A204.1 (cell line): ENCODE measurements around the gene ACTBL2.
"Not testable (repeated sequence)": the region's sequence is repeated elsewhere in the genome, so short reads cannot be mapped to it uniquely, and the experiment has no call there.

Experiments used
- FAIRE-seq: peaks from 2 replicates; lab custom pipeline; 2012; peaks lifted over from hg19 to GRCh38; lab: Jason Lieb, UNC

Gene ACTBL2

GRCh38 chr5:57482671-57483106, at the start of gene ACTBL2:
Gene ACTBL2, minus strand, starts transcription at chr5:57482811. Its CDS starts 104 bp downstream, at chr5:57482707.
- FAIRE-seq: no peak

DNA sequence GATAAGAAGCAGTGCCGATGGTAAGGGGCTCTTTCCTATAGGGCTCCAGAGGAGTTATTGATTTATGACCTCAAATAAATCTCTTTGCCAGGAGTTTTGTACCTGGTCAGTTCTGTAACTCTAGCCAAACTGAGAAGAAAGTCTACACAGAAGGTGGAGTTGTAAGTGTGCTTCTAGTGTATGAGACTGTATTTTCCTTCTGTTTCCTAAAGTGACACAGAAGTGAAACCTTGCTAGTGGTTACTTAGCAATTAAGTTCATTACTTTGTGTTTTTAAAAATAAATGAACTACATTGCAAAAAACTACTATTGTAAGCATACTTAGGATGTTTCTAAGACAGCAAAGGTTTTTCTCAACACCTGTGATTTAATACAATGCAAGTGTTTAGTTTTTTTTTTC, 48.7 kb upstream of the ACTBL2 start:
- FAIRE-seq: no peak

DNA sequence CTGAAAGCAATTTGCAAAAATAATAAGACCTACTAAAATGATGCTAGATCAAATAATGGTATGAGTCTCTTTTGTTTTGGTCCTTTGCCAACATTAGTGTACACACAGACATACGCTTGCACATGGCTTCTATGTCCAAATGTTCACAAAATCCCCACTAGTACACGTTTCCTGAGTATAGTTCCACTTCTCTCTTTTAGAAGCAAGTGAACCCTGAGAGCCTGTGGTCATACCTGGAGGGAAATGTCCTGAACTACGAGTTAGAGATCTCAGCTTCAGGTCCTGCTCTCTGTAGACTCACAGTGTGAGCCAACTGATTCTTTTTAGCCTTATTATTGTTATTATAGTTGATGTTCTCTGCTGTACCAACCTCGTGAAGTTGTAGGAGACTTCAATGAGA, 47.3 kb upstream of the ACTBL2 start:
- no peak for FAIRE-seq

GRCh38 chr5:57527870-57528269, 45.3 kb upstream of the ACTBL2 start:
- FAIRE-seq: no peak

DNA sequence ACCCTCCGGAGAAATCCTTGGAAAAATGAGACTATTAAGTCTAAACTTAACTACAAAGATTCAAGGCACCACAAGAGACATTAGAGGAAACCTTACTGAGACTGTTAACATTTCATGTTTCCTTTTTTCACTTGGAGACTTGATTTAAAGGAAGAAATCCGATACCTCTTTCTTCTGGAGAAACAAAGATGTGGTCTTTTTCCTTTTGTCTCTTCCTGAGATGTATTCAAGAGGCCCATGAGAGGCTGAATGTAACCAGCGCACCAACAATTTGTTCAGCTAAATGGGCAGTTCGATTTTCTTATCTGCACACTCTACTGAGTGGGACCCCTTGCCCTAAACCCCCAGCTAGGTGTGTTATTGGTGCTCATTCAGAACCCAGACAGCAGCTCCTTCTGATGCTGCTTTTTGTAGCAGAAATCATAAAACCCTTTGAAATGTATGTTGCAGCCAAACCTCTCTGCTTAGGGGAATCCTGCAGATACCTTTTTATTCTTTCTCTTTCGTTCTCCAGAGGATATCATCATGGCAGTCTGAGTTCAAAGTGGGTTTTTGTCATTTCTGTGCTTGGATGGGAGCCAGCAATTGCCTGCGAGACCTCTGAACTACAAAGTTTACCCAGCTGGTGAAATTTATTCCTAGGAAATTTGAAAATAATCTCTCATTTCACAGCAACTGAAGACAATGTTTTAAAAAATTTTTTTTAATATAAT, 41.9 kb upstream of the ACTBL2 start:
- no peak for FAIRE-seq

DNA sequence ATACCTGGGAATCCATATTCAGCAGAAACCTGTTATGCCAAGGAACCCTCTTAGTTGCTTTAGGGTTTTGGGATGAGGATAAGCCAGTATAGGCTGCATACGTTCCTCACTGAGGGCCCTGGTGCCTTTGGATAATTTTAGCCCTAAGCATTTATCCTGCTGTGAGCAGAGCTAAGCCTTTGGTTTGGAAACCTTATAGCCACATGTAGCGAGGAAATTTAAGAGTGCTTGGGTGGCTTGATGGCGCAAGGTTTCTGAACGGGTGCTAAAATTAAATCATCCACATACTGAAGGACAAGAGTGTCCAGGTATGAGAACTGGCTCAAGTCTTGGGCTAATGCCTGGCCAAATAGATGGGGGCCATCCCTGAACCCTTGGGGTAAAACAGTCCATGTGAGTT, 39.9 kb upstream of the ACTBL2 start:
- not testable (repeated sequence) for FAIRE-seq

DNA sequence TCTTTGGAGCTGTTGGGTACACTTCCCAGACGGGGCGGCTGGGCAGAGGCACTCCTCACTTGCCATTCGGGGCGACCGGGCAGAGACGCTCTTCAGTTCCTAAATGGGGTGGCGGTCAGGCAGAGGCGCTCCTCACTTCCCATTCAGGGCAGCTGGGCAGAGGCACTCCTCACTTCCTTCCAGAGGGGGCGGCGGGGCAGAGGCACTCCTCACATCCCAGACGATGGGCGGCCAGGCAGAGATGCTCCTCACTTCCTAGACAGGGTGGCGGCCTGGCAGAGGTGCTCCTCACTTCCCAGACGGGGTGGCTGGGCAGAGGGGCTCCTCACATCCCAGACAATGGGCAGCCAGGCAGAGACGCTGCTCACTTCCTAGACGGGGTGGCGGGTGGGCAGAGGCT, 35.8 kb upstream of the ACTBL2 start:
- FAIRE-seq: not testable (repeated sequence)

DNA sequence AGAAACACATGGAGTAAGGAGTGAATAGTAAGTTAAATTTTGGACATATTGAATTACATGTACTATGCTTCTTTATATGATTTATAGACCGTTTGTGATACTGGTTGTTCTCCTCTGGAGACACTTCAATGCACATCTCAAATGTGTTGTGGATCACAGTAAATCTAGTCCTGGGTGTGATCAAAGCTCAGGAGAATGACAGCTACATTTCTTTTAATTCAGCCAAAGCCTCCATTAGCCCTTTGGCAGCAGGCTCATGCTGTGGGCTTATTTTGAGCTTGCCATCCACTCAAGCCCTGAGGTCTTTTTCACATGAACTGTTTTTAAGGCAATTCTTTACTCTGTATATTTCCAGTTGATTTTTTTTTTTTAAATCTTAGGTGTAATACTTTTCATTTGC, 34.6 kb upstream of the ACTBL2 start:
- no peak for FAIRE-seq

- no peak for FAIRE-seq
Measured at GRCh38 chr5:57513785-57514184, 31.2 kb upstream of the ACTBL2 start.

GRCh38 chr5:57511321-57511720, 28.7 kb upstream of the ACTBL2 start:
- no peak for FAIRE-seq

GRCh38 chr5:57509501-57510260, 27.1 kb upstream of the ACTBL2 start:
- FAIRE-seq: no peak

- no peak for FAIRE-seq
Measured at GRCh38 chr5:57508211-57508610, 25.6 kb upstream of the ACTBL2 start.

GRCh38 chr5:57505272-57506200, 22.9 kb upstream of the ACTBL2 start:
- no peak for FAIRE-seq

DNA sequence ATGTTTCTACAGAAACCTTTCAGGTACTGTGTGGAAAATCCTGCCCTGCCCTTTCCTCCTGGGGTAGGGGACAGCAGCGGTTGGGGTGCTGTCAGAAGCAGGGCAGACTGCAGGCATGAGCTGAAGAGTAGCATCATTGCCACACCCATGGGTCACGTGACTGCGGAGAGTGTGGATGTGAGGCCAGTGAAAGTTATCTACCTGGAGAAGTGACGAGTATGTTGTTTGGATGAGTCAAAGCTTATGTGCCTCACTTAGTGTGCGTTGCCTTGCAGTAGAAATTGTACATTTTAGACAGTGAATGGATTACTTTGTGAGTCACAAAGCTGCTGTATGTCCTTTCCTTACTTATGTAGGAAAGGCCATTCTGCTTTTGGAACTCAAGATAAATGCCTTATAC, 21.7 kb upstream of the ACTBL2 start:
- no peak for FAIRE-seq

- no peak for FAIRE-seq
Measured at GRCh38 chr5:57503433-57503832, 20.8 kb upstream of the ACTBL2 start.

DNA sequence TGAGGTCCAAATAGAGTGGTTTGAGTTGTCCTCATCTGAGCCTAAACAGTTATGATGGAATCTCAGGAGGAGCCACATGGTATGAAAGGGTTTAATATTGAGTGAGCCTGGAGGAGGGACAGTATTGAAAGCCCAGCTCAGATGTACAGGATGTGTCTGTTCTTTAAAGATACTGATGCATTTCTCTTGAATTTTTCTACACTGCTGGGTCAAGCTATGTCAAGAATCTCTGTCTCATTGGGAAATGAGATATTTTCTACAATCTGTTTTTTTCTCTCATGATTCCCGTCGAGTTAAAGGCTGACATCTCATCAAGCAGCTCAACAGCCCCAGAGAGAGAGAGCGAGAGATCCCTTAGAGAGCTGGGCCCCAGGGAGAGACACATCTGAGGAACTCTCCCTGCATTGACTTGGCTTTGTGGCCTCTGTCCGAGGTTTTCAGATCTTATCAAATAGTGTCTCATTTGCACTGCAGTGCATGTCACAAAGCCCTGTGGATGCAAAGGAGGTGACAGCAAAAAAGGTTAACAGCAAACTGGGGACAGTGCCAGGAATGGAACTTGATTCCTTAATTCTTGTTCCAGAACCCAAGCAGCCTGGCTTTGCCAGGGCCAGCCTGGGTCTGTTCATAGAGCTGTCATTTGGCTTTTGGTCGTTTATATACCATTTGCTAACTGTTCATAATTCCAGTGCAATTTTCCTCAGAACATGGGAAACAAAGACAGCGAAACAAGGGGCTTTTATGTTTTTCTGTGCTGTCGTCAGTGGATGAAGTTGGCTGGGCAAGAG, 19.0 kb upstream of the ACTBL2 start:
- no peak for FAIRE-seq

GRCh38 chr5:57499262-57500050, 16.8 kb upstream of the ACTBL2 start:
- peak; percentile 54 for FAIRE-seq

DNA sequence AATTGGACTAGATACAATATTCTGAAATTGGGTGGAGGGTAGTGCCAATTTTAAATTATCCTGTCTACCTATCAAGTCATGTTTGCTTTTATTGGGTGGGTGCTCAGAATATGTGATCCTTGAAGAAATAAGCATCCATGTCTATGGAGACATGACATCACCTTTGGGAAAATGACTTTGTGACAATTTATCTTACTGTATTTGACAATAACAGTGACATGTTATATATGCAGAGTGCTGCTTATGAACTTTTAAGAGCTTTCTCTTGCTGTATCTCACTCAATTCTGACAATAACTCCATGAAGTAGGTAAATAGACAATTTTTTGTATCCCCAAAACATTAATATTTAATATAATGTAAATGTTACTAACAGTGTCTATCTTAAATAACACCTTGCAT, 15.1 kb upstream of the ACTBL2 start:
- FAIRE-seq: no peak

DNA sequence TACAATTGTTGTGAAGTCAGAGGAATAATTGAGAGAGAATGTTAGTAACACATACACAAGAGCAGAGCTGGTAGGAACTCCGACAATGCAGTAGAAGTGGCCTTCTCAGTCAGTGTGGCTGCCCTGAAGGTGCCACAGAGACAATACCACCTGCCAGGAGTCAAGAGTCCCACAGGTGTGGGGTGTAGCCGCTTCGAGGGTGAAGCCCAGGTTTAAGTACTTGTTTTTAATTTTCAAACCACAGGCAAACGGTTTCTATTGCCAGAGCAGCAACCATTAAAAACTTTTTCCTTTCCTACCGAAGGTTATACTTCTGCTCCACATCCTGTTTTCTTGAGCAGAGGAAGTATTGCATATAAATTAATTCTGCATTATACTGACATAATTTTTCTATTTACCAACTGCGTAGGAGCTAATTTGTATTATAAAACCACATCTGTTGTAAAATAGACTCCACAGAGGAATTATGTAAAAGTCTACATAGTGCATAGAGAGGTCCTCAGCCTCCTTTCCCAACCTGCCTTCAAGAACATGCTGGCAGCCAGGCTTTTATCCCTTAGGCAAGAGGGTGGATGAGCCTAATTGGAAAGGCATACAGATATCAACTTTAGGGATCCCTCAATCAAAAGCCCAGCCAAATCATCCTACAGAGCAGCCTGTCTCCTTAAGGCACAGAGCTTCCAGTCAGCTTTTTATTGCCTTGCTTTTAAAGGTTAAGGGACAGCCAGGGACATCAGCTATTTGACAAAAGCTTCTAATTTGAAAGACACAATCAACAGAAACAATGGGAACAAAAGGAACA, 12.9 kb upstream of the ACTBL2 start:
- FAIRE-seq: no peak
